IMR-90 (cell line): ENCODE results near the gene CRYBA2. TPM values are rescaled to one million over a fixed set of nuclear protein-coding genes. Genes with fewer than 3 reads are reported as not detected.
A peak's percentile ranks its signal among the peaks of the same experiment; 100 is the strongest.

ENCODE experiments used
- ATAC-seq: fragments of 200-7000 bp; cut with Tn5 transposase; 2 replicates; pipeline ENCODE4 v1.9.1; 2020; ENCODE audit warnings: low read depth, mild to moderate bottlenecking, moderate library complexity
- BruUV-seq: library from RNA; stranded (reverse); fragments of 400-500 nt; replicated peaks from 2 replicates; lab custom pipeline; 2021; lab: Mats Ljungman, UMichigan
- CTCF ChIA-PET: fragments of 300-600 bp; formaldehyde crosslinking; extraction: SDS; loops from one replicate; lab custom pipeline; 2021; ENCODE audit warnings: antibody characterized with exemption; lab: Yijun Ruan, JAX
- POLR2A ChIA-PET: fragments of 300-600 bp; sonication (Branson Sonifier 250); formaldehyde crosslinking; loops from one replicate; lab custom pipeline; 2022; ENCODE audit warnings: antibody characterized with exemption; ENCODE audit not compliant: unreplicated experiment; lab: Charles Lee
- DNase-seq: peaks from one replicate; pipeline ENCODE4 v3.0.0; 2013
- H2AFZ ChIP-seq: replicated peaks from 2 replicates; pipeline ENCODE3; 2013; ENCODE audit warnings: low read length, mild to moderate bottlenecking; ENCODE audit not compliant: poor library complexity
- H2AK5ac ChIP-seq: 2 replicates; pipeline ENCODE4 v1.6.1; 2013; ENCODE audit warnings: low read depth, low read length, inconsistent platforms
- H2AK9ac ChIP-seq: replicated peaks from 2 replicates; pipeline ENCODE3; 2013; ENCODE audit warnings: mild to moderate bottlenecking, low read depth, low read length, moderate library complexity; ENCODE audit not compliant: poor library complexity
- H2BK120ac ChIP-seq: 2 replicates; pipeline ENCODE4 v1.6.1; 2013; ENCODE audit warnings: low read depth, low read length, inconsistent platforms
- H2BK15ac ChIP-seq: 3 replicates; pipeline ENCODE4 v1.6.1; 2013; ENCODE audit warnings: low read depth, low read length, inconsistent platforms
- H2BK20ac ChIP-seq: 2 replicates; pipeline ENCODE4 v1.6.1; 2013; ENCODE audit warnings: low read depth, mild to moderate bottlenecking, inconsistent platforms, low read length, moderate library complexity
- H2BK5ac ChIP-seq: 2 replicates; pipeline ENCODE4 v1.6.1; 2013; ENCODE audit warnings: mild to moderate bottlenecking, low read depth, low read length, inconsistent platforms; ENCODE audit not compliant: poor library complexity, severe bottlenecking
- H3K14ac ChIP-seq: replicated peaks from 2 replicates; pipeline ENCODE4 v1.6.1; 2013; ENCODE audit warnings: low read depth, low read length, inconsistent platforms
- H3K18ac ChIP-seq: 2 replicates; pipeline ENCODE4 v1.6.1; 2013; ENCODE audit warnings: low read depth, low read length, control low read depth
- H3K23ac ChIP-seq: 2 replicates; pipeline ENCODE4 v1.6.1; 2013; ENCODE audit warnings: low read depth, low read length, inconsistent platforms
- H3K27ac ChIP-seq: 2 replicates; pipeline ENCODE4 v1.5.1; 2013; ENCODE audit warnings: mild to moderate bottlenecking, control low read depth, low read length; ENCODE audit not compliant: insufficient read depth
- H3K27me3 ChIP-seq: 2 replicates; pipeline ENCODE4 v1.6.1; 2013; ENCODE audit warnings: low read length; ENCODE audit not compliant: control insufficient read depth, insufficient read depth
- H3K36me3 ChIP-seq: 2 replicates; pipeline ENCODE4 v1.6.1; 2013; ENCODE audit warnings: low read length, mixed read lengths; ENCODE audit not compliant: control insufficient read depth, insufficient read depth
- H3K4ac ChIP-seq: 2 replicates; pipeline ENCODE4 v1.6.1; 2013; ENCODE audit warnings: low read depth, low read length, inconsistent platforms
- H3K4me1 ChIP-seq: 2 replicates; pipeline ENCODE4 v1.6.1; 2013; ENCODE audit warnings: low read length, mixed read lengths; ENCODE audit not compliant: control insufficient read depth, insufficient read depth
- H3K4me2 ChIP-seq: 2 replicates; pipeline ENCODE4 v1.6.1; 2013; ENCODE audit warnings: low read depth, mild to moderate bottlenecking, control low read depth, low read length, moderate library complexity
- H3K4me3 ChIP-seq: 2 replicates; pipeline ENCODE4 v1.5.1; 2013; ENCODE audit warnings: low read depth, mild to moderate bottlenecking, control low read depth, low read length, moderate library complexity; ENCODE audit not compliant: insufficient read depth
- H3K56ac ChIP-seq: 2 replicates; pipeline ENCODE4 v1.6.1; 2013; ENCODE audit warnings: low read length, inconsistent platforms; ENCODE audit not compliant: insufficient read depth; ENCODE audit errors: extremely low read depth
- H3K79me1 ChIP-seq, 2 experiments: 2 replicates each; pipeline ENCODE4 v1.6.1; 2013; ENCODE audit warnings: low read length in 2 of 2, inconsistent platforms in 1 of 2, low read depth in 1 of 2
- H3K9ac ChIP-seq: 2 replicates; pipeline ENCODE4 v1.6.1; 2013; ENCODE audit warnings: low read depth, low read length, control low read depth
- H3K9me1 ChIP-seq: 2 replicates; pipeline ENCODE4 v1.6.1; 2013; ENCODE audit warnings: low read length, inconsistent platforms; ENCODE audit not compliant: insufficient read depth
- H3K9me3 ChIP-seq: 2 replicates; pipeline ENCODE4 v1.6.1; 2013; ENCODE audit warnings: low read length; ENCODE audit not compliant: control insufficient read depth, insufficient read depth
- H4K20me1 ChIP-seq: 2 replicates; pipeline ENCODE4 v1.6.1; 2013; ENCODE audit warnings: low read length, inconsistent platforms; ENCODE audit not compliant: insufficient read depth
- H4K5ac ChIP-seq: 2 replicates; pipeline ENCODE4 v1.6.1; 2013; ENCODE audit warnings: mild to moderate bottlenecking, low read depth, low read length, control low read depth
- H4K8ac ChIP-seq, 2 experiments: 2 replicates each; pipeline ENCODE4 v1.6.1; 2013; ENCODE audit warnings: low read depth in 2 of 2, low read length in 2 of 2, control low read depth in 1 of 2, inconsistent platforms in 1 of 2
- H4K91ac ChIP-seq: 2 replicates; pipeline ENCODE4 v1.6.1; 2013; ENCODE audit warnings: low read depth, low read length, inconsistent platforms; ENCODE audit not compliant: insufficient read depth
- WGBS, 2 experiments: methylation state at CpG; one replicate each; pipeline versions ENCODE4 v1.1.5 to v1.1.7; 2013; ENCODE audit warnings: missing lambda C conversion rate in 2 of 2; ENCODE audit not compliant: insufficient read length in 1 of 2; ENCODE audit errors: extremely low coverage in 2 of 2; 5-methylcytosine and 5-hydroxymethylcytosine counted together
- dilution Hi-C: fragments of 300-500 bp; cut with HindIII; formaldehyde crosslinking; loops from one replicate; pipeline ENCODE4 v1.14.3; 2018; ENCODE audit warnings: low sequenced_read_pairs; ENCODE audit not compliant: unreplicated experiment
- in situ Hi-C: fragments of 300-500 bp; cut with MboI; formaldehyde crosslinking; loops from 3 replicates; pipeline ENCODE4 v1.14.3; 2019; ENCODE audit warnings: low sequenced_read_pairs, inconsistent platforms, mixed read lengths
- intact Hi-C: fragments of 100-400 bp; cut with micrococcal nuclease; formaldehyde crosslinking; loops from 2 replicates; pipeline ENCODE4 v1.10.0; 2022
- polyA plus RNA-seq, 3 experiments: library from polyadenylated mRNA; depleted of rRNA; stranded (reverse); fragments of >200 nt; gene quantifications; 2 replicates each; pipeline ENCODE4 v1.2.3, GENCODE V29; 2012; ENCODE audit warnings: low replicate concordance in 1 of 3
- total RNA-seq: library from RNA; depleted of rRNA; stranded (reverse); fragments of >200 nt; gene quantifications from 2 replicates; pipeline ENCODE4 v1.2.3, GENCODE V29; 2012
- TF ChIP-seq, protein P1 (sequence below): conservative IDR thresholded peaks from 2 replicates; pipeline ENCODE4 v1.5.1; 2012; ENCODE audit warnings: mild to moderate bottlenecking, low read depth, low read length, improper control_type of control experiment

The CRYBA2 gene
- total and polyA plus RNA-seq, 2 of the 4 experiments (the other 2 are of a cell fraction): not detected

DNA sequence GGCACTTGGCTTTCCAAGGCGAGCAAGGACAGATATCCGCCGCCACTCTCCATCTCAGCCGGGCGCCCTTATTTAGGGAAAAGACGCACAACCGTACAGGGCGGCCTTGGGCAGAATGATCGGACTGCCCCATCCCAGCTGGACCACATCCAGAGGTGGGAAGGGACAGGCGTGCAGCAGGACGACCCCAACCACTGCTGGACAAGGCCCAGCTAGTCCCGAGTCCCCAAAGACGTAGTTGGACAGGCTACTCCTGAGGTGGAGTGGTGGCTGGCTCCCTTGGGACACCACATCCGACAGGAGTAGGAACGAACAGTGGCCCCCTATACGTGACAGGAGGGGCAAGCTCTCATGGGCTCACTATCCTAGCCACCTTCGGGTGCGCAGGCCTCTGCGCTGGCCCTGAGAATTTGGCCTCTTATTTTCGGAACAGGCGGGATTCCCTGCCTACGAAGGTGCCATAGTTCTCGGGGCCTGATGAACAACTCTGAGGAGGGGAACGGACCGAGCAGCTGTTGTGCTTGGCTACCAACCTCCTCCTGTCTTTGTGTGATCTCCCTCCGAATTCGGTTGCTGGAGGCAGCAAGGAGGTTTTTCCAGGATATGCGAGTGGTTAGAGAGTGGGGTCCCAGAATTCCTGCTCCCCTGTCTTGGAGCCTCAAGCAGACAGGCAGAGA, 10.5 kb downstream of the CRYBA2 start:
- Histone ChIP-seq H3K4me1 (0 out of 2 replicates have a peak, but pooled peaks cover 2% of the 10 kb centered on the region), H3K4ac (no peak overlapping the region), H4K91ac (no peak overlapping the region), H3K9ac (no peak overlapping the region), H3K79me1 (no peaks in the 10 kb centered on the region), H3K18ac (no peak overlapping the region), H3K27ac (no peak overlapping the region), H4K5ac (no peak overlapping the region), H3K56ac (no peak overlapping the region), H3K36me3 (no peaks in the 10 kb centered on the region), H2BK15ac (no peak overlapping the region), H4K8ac (no peak overlapping the region), H2AFZ (no peak overlapping the region), H3K4me3 (no peak overlapping the region), H2AK9ac (peak overlapping the region; percentile 29), H3K4me2 (no peak overlapping the region), H3K9me1 (no peaks in the 10 kb centered on the region; the same call in 1 of the 2 replicates), H2AK5ac (no peak overlapping the region), H3K9me3 (no peaks in the 10 kb centered on the region), H3K27me3 (peaks cover 75% of the 10 kb centered on the region), H2BK5ac (no peak overlapping the region), H4K20me1 (peaks cover 3% of the 10 kb centered on the region; the same call in 1 of the 2 replicates), H3K23ac (no peak overlapping the region), H2BK120ac (no peak overlapping the region), H2BK20ac (no peak overlapping the region), H3K14ac (no peak overlapping the region)
- POLR2A ChIA-PET: no interaction called here
- 2% methylated on average over 18 of the region's 28 CpGs; no CpG with 5 or more reads in 1 of the 2 experiments for WGBS, 2 experiments
- TF ChIP-seq, protein P1, sequence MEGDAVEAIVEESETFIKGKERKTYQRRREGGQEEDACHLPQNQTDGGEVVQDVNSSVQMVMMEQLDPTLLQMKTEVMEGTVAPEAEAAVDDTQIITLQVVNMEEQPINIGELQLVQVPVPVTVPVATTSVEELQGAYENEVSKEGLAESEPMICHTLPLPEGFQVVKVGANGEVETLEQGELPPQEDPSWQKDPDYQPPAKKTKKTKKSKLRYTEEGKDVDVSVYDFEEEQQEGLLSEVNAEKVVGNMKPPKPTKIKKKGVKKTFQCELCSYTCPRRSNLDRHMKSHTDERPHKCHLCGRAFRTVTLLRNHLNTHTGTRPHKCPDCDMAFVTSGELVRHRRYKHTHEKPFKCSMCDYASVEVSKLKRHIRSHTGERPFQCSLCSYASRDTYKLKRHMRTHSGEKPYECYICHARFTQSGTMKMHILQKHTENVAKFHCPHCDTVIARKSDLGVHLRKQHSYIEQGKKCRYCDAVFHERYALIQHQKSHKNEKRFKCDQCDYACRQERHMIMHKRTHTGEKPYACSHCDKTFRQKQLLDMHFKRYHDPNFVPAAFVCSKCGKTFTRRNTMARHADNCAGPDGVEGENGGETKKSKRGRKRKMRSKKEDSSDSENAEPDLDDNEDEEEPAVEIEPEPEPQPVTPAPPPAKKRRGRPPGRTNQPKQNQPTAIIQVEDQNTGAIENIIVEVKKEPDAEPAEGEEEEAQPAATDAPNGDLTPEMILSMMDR: no peak
- in situ Hi-C loops: no loop called here
- DNase-seq (no peak), ATAC-seq (no peak)
- BruUV-seq: no TSS peak
- dilution Hi-C loops: no loop called here
- CTCF ChIA-PET: no interaction called here
- intact Hi-C loops: no loop called here
